HG03521 (cell line): ENCODE results near the gene HLCS.
"Not testable (repeated sequence)": the region's sequence is repeated elsewhere in the genome, so short reads cannot be mapped to it uniquely, and the experiment has no call there.

Experiments
- ATAC-seq: cut with Tn5 transposase; IDR thresholded peaks from one replicate; pipeline ENCODE4 v1.9.1; 2021; ENCODE audit warnings: mild to moderate bottlenecking, moderate library complexity; ENCODE audit not compliant: unreplicated experiment

The HLCS gene

GRCh38 chr21:36966066-36966820 lies at the start of gene HLCS:
Gene HLCS (minus strand): TSS chr21:36966669. CDS start chr21:36966638, 31 bp downstream.
- peak; percentile 77 for ATAC-seq

- peak; percentile 83 for ATAC-seq
Measured at GRCh38 chr21:37009740-37010341, 43.4 kb upstream of the HLCS start.

- no peak for ATAC-seq
Measured at GRCh38 chr21:37008724-37009123, 42.3 kb upstream of the HLCS start.

DNA sequence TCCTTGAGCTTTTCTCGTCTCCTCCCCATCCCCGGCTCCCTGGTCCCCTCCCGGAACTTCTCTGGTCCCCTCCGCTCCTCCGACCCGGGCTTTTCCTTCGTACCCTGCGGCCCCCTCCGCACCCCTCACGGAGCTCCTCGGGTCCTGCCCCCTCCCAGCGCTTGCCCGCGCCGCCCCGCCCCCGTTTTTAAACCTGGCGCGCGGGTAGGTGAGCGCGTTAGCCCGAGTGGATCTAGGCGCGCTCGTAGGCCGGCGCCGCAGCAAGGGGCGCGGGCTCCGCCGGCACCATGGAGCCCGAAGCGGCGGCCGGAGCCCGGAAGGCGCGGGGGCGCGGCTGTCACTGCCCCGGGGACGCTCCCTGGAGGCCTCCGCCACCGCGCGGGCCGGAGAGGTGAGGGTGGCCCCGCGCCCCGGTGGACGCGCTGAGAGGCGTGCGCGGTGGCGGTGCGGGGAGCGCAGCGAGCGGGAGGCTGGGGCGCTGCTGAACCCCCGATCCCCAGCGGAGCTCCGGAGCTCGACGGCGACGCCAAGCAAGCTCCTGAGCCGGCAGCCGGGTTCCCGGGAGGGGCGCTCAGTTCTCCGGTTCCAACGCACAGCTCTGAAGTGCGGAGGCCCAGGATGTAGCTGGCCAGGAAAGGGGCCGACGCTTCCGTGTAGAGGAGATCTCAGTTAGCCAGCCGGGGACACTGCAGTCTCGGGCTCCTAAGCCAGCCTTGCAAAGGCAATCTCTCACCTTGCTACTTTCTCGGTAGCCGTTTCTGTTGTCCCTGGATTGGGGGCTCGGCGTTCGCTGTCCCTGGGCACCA lies 40.2 kb upstream of the HLCS start, which contains the start of gene RIPPLY3:
Gene RIPPLY3, plus strand, starts transcription at position 217 of the 806 bp plus-strand sequence. Its CDS starts 71 bp downstream, at position 288.
- no peak for ATAC-seq

GRCh38 chr21:37005548-37006485 lies 39.3 kb upstream of the HLCS start:
- ATAC-seq = no peak

GRCh38 chr21:37003917-37004316 lies 37.4 kb upstream of the HLCS start:
- ATAC-seq = not testable (repeated sequence)

GRCh38 chr21:37002851-37003250 lies 36.4 kb upstream of the HLCS start:
- ATAC-seq = not testable (repeated sequence)

DNA sequence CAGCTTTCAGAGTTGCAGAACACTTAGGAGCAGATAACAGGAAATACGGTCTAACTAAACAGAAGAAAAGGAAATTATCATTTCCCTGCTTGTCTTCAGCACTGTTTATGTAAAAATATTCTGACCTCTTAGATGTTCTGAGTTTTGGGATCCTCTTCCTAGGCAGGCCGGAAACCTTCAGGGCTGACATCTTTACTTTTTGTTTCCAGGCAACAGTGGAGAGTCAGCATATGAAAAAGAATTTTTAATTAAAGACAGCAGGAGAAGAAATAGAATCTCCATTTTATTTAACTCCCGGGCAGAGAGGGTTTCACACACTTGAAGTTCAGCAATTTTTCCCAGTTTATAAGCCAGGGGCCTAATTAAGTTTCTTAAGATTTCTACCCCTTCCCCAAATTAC lies 35.0 kb upstream of the HLCS start:
- ATAC-seq = no peak

DNA sequence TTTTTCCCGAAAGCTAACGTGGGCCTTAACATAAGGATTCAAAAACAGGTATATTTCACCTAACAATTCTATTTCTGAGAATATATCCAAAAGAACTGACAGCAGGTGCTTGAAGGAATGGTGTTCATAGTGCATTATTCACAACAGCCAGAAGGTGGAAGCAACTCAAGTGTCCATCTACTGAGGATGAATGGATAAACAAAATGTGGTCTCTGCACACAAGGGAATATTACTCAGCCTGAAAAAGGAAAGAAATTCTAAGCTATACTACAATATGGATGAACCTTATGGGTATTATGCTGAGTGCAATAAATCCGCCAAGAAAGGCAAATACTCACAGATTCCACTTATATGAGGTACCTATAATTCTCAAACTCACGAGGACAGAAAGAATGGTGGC lies 33.9 kb upstream of the HLCS start:
- no peak for ATAC-seq

GRCh38 chr21:36999131-36999898 lies 32.8 kb upstream of the HLCS start:
- no peak for ATAC-seq

- ATAC-seq = not testable (repeated sequence)
Measured at GRCh38 chr21:36995285-36995684, 28.8 kb upstream of the HLCS start.

DNA sequence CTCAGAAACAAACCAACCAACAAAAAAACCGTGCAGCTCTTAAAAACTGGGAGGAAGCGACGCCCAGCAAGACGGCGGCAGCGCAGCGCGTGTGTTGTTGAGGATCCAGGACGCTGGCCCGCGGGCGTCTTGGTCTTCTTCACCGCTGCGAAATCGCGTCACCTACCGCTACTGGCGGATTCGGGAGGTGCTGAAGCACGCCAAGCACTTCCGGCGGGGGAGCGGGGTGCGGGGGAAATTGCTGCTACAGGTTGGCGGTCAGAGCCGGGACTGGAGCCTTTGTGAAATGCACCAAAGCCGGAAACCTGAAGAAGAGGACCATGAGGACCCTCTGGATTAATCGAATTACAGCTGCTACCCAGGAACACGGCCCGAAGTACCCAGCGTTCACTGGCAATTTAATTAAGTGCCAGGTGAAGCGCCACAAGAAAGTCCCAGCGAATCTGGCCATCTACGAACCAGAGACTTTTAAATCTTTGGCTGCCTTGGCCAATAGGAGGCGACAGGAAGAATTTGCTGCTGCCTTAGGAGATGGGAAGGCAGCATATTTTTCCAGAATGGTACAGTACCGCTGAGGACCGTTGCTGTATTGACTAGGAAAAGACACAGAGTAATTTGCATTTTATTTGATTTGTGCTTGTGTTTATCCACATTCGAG lies 28.2 kb upstream of the HLCS start:
- ATAC-seq = no peak

- ATAC-seq = no peak
Measured at GRCh38 chr21:36992671-36993070, 26.2 kb upstream of the HLCS start.

DNA sequence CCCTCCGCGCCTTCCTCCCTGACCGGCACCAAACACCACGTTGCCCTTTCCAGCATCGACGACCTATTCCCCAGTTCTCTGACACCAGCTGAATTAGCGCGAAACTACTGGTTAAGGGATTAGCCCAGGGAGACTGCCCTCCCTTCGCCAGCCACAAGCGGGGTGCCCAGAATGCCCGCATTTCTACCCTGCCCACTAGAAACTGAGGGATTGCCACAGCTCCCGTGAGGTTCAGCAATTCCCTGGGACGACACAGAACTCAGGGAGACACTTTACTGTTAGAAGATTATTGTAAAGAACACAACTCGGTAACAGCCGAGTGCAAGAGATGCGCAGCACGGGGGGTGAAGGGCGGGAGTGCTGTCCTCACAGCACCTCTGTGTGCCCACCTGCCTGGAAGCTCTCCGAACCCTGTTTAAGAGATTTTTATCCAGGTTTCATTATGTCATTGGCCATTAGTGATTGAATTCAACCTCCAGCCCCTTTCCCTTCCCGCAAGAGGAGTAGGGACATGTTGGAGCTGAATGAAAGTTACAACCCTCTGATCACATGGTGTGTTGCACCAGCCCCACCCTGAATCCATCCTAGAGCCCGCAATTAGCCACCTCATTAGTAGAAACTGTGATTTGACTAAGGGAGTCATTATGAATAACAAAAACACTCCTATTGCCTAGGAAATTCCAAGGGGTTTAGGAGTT lies 24.2 kb upstream of the HLCS start:
- ATAC-seq = no peak

- ATAC-seq = peak; percentile 85
Measured at GRCh38 chr21:36989699-36990507, 23.4 kb upstream of the HLCS start.

DNA sequence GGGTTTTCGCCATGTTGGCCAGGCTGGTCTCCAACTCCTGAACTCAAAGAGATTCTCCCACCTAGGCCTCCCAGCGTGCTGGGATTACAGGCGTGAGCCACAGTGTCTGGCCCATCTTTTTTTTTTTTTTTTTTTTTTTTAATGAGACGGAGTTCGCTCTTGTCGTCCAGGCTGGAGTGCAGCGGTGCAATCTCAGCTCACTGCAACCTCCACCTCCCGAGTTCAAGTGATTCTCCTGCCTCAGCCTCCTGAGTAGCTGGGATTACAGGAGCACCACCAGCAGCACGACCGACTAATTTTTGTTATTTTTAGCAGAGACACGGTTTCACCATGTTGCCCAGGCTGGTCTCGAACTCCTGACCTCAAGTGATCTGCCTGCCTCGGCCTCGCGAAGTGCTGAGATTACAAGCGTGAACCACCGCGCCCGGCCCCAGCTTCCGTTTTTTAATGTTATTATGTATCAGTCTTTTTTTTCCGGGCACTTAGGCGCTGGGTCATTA lies 22.8 kb upstream of the HLCS start:
- ATAC-seq = not testable (repeated sequence)

GRCh38 chr21:36988536-36988935 lies 22.1 kb upstream of the HLCS start:
- no peak for ATAC-seq

- ATAC-seq = no peak
Measured at GRCh38 chr21:36987845-36988244, 21.4 kb upstream of the HLCS start.
